Gastroesophageal sphincter (tissue), 4 donors: ENCODE measurements around the gene MTREX. TPM values are rescaled to one million over a fixed set of nuclear protein-coding genes. Genes with fewer than 3 reads are reported as not detected.

Source experiments
- ATAC-seq: fragments of 150-250 bp; one replicate; pipeline ENCODE4 v1.9.1; 2016; ENCODE audit warnings: mild to moderate bottlenecking, moderate library complexity
- H3K27ac ChIP-seq, 4 donors: fragments of 200-600 bp; sonication (generic) in 3 of 4; 1 replicate in 3 of 4; 2 replicates in 1 of 4; pipeline ENCODE4 v1.5.1; 2016 to 2019
- H3K27me3 ChIP-seq: fragments of 200-600 bp; sonication (generic); one replicate; pipeline ENCODE4 v1.5.1; 2019
- H3K36me3 ChIP-seq, 2 donors: fragments of 200-600 bp; sonication (generic); one replicate each; pipeline ENCODE4 v1.5.1; 2019; ENCODE audit warnings: control low read depth in 1 of 2
- H3K4me1 ChIP-seq, 3 donors: fragments of 200-600 bp; sonication (generic); 1 replicate in 2 of 3; 2 replicates in 1 of 3; pipeline ENCODE4 v1.5.1; 2016 to 2019; ENCODE audit warnings: control low read depth in 2 of 3
- H3K4me3 ChIP-seq, 2 donors: fragments of 200-600 bp; sonication (generic); one replicate each; pipeline ENCODE4 v1.5.1; 2019; ENCODE audit warnings: mild to moderate bottlenecking in 1 of 2, moderate library complexity in 1 of 2
- H3K9me3 ChIP-seq, 3 donors: fragments of 200-600 bp; sonication (generic); one replicate each; pipeline ENCODE4 v1.5.1; 2017 to 2019; ENCODE audit warnings: control low read depth in 2 of 3
- EP300 ChIP-seq: sonication (generic); formaldehyde crosslinking; IDR thresholded peaks from one replicate; pipeline ENCODE4 v1.6.1; 2017; ENCODE audit warnings: antibody characterized with exemption, mild to moderate bottlenecking
- POLR2A ChIP-seq, 2 donors: fragments of 450-650 bp; IDR thresholded peaks; one replicate each; pipeline ENCODE4 v1.6.1; 2017; ENCODE audit warnings: antibody characterized with exemption in 2 of 2, mild to moderate bottlenecking in 2 of 2, moderate library complexity in 1 of 2
- POLR2AphosphoS5 ChIP-seq: sonication (generic); formaldehyde crosslinking; IDR thresholded peaks from one replicate; pipeline ENCODE4 v1.6.1; 2017; ENCODE audit warnings: antibody characterized with exemption
- WGBS, 2 donors: methylation state at CpG; one replicate each; pipeline ENCODE4 v1.1.5; 2018; ENCODE audit warnings: low coverage in 1 of 2; 5-methylcytosine and 5-hydroxymethylcytosine counted together
- total RNA-seq, 4 donors: library from RNA; depleted of rRNA; stranded (reverse); fragments of >200 nt; gene quantifications; one replicate each; pipeline ENCODE4 v1.1.0, GENCODE V29; 2016
- TF ChIP-seq, protein P1 (sequence below), 4 experiments: fragments of 200-600 bp in 2 of 4; fragments of 450-650 bp in 2 of 4; sonication (generic) in 1 of 4; IDR thresholded peaks; one replicate each; pipeline ENCODE4 v1.5.1; 2017 to 2019; ENCODE audit warnings: antibody characterized with exemption in 4 of 4, mild to moderate bottlenecking in 2 of 4, moderate library complexity in 2 of 4

MTREX gene
- total RNA-seq, 4 donors from 2014 or later, result 55.7 to 93.2 (median 61.5) TPM

DNA sequence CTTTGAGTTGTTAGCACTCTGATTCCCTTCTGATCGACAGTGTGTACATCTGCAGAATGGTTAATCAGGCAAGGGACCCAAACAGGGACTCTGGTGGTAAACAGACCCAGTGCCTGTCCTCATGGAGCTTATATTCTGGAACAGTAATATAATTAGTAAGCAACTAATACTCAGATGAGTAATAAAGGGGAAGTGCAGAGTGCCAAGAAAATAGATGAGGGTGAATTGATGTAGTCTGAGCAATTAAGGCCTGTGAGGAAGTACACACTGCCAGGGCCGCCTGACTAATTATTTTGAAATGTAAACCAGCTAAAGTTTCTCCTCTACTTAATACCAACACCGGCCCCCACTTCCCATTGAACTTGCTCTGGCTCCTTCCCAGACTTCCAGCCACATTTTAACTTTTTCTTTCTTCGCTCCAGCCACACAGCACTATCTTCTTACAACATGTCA lies 4.5 kb upstream of the MTREX start:
- no peak for ATAC-seq
- Histone ChIP-seq H3K4me1 (peaks cover 13 to 39% (median 16%) of the 10 kb centered on the region in 3 donors), H3K36me3 (peaks cover 3 to 11% of the 10 kb centered on the region in 2 donors), H3K9me3 (peaks cover 0 to 6% (median 0%) of the 10 kb centered on the region in 3 donors), H3K4me3 (no peak overlapping the region), H3K27me3 (no peaks in the 10 kb centered on the region), H3K27ac (peak overlapping the region in 2 of 4 donors; percentile 56 to 58)
- WGBS, 2 donors, result 30 to 38% methylated on average over 3 to 4 of the region's 4 CpGs
- TF ChIP-seq, protein P1, sequence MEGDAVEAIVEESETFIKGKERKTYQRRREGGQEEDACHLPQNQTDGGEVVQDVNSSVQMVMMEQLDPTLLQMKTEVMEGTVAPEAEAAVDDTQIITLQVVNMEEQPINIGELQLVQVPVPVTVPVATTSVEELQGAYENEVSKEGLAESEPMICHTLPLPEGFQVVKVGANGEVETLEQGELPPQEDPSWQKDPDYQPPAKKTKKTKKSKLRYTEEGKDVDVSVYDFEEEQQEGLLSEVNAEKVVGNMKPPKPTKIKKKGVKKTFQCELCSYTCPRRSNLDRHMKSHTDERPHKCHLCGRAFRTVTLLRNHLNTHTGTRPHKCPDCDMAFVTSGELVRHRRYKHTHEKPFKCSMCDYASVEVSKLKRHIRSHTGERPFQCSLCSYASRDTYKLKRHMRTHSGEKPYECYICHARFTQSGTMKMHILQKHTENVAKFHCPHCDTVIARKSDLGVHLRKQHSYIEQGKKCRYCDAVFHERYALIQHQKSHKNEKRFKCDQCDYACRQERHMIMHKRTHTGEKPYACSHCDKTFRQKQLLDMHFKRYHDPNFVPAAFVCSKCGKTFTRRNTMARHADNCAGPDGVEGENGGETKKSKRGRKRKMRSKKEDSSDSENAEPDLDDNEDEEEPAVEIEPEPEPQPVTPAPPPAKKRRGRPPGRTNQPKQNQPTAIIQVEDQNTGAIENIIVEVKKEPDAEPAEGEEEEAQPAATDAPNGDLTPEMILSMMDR (IDR thresholded peaks at IDR 0.05), result no peak
- TF ChIP-seq EP300 (no peak), POLR2AphosphoS5 (peak; percentile 62), POLR2A (IDR thresholded peaks at IDR 0.05) (no peak)

DNA sequence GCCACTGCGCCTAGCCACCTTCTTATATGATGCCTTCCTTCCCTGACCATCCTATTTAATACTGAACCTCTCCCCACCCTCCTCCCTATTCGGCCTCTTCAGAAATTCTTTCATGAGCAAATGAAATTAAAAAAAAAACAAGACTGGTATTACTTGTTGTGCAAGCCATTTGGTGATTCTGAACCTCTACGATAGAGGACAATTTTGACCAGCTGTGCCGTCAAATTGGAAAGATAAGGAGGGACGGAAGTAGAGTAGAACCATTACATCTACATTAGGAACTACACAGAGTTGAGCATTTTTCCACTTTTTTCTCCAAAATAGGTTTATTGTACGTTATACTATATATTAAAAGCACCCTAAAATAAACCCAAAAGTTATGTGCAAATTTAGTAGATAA lies 3.2 kb upstream of the MTREX start:
- H3K36me3 ChIP-seq, result peaks cover 3 to 11% of the 10 kb centered on the region in 2 donors
- no peaks in the 10 kb centered on the region for H3K27me3 ChIP-seq
- no peak for ATAC-seq
- H3K4me3 ChIP-seq, result no peak overlapping the region
- TF ChIP-seq POLR2AphosphoS5 (no peak), POLR2A (IDR thresholded peaks at IDR 0.05) (no peak), EP300 (no peak)
- TF ChIP-seq, protein P1 (IDR thresholded peaks at IDR 0.05), result no peak
- H3K27ac ChIP-seq, result peak overlapping the region in 1 of 4 donors; percentile 58
- 93 to 97% methylated on average over 5 to 6 of the region's 6 CpGs for WGBS, 2 donors
- H3K4me1 ChIP-seq, result peaks cover 17 to 50% (median 22%) of the 10 kb centered on the region in 3 donors
- peaks cover 0 to 6% (median 0%) of the 10 kb centered on the region in 3 donors for H3K9me3 ChIP-seq

DNA sequence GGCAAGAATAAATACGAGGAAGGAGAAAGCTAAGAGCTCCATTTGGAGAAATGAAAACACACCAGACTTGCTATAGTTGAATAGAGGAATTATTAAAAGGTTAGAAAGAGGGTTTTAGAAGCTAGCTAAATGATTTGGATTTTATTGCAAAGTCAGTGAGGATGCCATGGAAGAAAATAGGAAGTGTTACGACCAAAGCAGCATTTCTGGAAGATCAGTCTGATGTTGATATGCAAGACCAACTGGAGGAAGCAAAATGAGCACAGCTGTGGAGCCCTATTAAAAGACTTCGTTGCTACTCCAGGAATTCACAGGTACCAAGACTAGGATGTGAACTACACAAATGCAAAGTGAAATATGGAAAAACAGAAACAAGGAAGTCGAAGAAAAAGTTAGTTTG lies 2.4 kb upstream of the MTREX start:
- no peak for ATAC-seq
- Histone ChIP-seq H3K9me3 (peaks cover 0 to 6% (median 0%) of the 10 kb centered on the region in 3 donors), H3K27me3 (no peaks in the 10 kb centered on the region), H3K27ac (no peak overlapping the region), H3K4me1 (peaks cover 17 to 58% (median 29%) of the 10 kb centered on the region in 3 donors), H3K4me3 (peak overlapping the region in 1 of 2 donors; percentile 77), H3K36me3 (peaks cover 3 to 9% of the 10 kb centered on the region in 2 donors)
- 56 to 67% methylated on average over 3 to 4 of the region's 4 CpGs for WGBS, 2 donors
- no peak for TF ChIP-seq POLR2A (IDR thresholded peaks at IDR 0.05)
- TF ChIP-seq EP300, result no peak
- no peak for TF ChIP-seq POLR2AphosphoS5
- TF ChIP-seq, protein P1 (IDR thresholded peaks at IDR 0.05), result no peak

DNA sequence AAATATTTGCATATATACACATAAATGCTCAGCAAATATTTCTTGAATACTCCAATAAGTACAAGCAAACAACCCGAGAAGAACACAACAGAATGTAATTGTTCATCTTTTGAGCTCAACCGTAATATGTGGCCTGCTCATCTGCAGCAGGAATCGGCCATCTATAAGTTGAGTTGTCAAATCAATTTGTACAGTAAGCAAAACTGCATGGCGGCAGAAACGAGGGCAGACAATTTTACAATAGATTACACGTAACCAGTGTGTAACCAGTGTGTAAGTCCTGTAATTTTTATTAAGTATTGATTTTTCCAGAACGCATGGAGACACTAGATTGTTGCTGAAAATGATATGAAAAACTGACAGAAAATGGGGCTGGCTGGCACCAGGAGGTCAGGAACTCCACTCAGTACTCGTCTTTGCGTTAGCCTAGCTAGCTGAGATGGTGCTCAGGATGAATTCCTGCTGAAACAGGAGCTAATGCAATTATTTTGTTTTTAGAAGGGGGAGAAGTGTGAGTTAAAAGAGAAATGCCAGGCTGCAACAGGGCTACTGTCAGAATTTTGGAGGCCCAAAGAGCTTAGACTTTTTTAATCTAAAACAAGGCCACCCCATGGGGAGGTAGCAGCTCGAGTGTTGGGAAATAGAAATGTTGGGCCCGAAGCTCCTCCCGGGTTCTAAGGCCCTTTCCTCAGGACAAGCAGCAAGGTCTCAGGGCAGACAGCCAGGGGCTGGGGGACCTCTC lies 977 bp upstream of the MTREX start:
- Histone ChIP-seq H3K9me3 (no peaks in the 10 kb centered on the region), H3K27me3 (no peaks in the 10 kb centered on the region), H3K27ac (peak overlapping the region; percentile 87 to 93 (median 90)), H3K4me3 (peak overlapping the region; percentile 53 to 77), H3K4me1 (peaks cover 17 to 70% (median 33%) of the 10 kb centered on the region in 3 donors), H3K36me3 (no peaks in the 10 kb centered on the region)
- no peak for ATAC-seq
- TF ChIP-seq EP300, result no peak
- no peak for TF ChIP-seq POLR2AphosphoS5
- TF ChIP-seq, protein P1 (IDR thresholded peaks at IDR 0.05), result no peak
- TF ChIP-seq POLR2A (IDR thresholded peaks at IDR 0.05), result no peak
- WGBS, 2 donors, result 1 to 5% methylated on average over 9 to 10 of the region's 12 CpGs
